UCSD-AML1 (cell line): ENCODE results near the gene CYP3A4.
"Not testable (repeated sequence)": the region's sequence is repeated elsewhere in the genome, so short reads cannot be mapped to it uniquely, and the experiment has no call there.

ENCODE experiments used
- DNase-seq: peaks from one replicate; lab custom pipeline; 2025; ENCODE audit not compliant: unreplicated experiment; lab: John Stamatoyannopoulos, UW

CYP3A4 gene

GRCh38 chr7:99784007-99784406 is at the start of gene CYP3A4:
Gene CYP3A4, minus strand, starts transcription at chr7:99784184. Its CDS starts 103 bp downstream, at chr7:99784081.
- DNase-seq = no peak

- DNase-seq = no peak
Measured at GRCh38 chr7:99833289-99833877, 49.4 kb upstream of the CYP3A4 start.

GRCh38 chr7:99831595-99831994 is 47.6 kb upstream of the CYP3A4 start:
- no peak for DNase-seq

- no peak for DNase-seq
Measured at GRCh38 chr7:99829524-99830160, 45.7 kb upstream of the CYP3A4 start.

GRCh38 chr7:99828811-99829210 is 44.8 kb upstream of the CYP3A4 start:
- DNase-seq = no peak

- DNase-seq = no peak
Measured at GRCh38 chr7:99827040-99827778, 43.2 kb upstream of the CYP3A4 start.

- no peak for DNase-seq
Measured at GRCh38 chr7:99825873-99826272, 41.9 kb upstream of the CYP3A4 start.

GRCh38 chr7:99825452-99825851 is 41.5 kb upstream of the CYP3A4 start:
- no peak for DNase-seq

GRCh38 chr7:99824091-99824490 is 40.1 kb upstream of the CYP3A4 start:
- no peak for DNase-seq

GRCh38 chr7:99822731-99823718 is 39.0 kb upstream of the CYP3A4 start:
- no peak for DNase-seq

- DNase-seq = no peak
Measured at GRCh38 chr7:99820408-99821027, 36.5 kb upstream of the CYP3A4 start.

GRCh38 chr7:99808766-99809165 is 24.8 kb upstream of the CYP3A4 start:
- DNase-seq = no peak

- no peak for DNase-seq
Measured at GRCh38 chr7:99806839-99807478, 23.0 kb upstream of the CYP3A4 start.

- no peak for DNase-seq
Measured at GRCh38 chr7:99805641-99806040, 21.7 kb upstream of the CYP3A4 start.

GRCh38 chr7:99803118-99803517 is 19.1 kb upstream of the CYP3A4 start:
- not testable (repeated sequence) for DNase-seq

- not testable (repeated sequence) for DNase-seq
Measured at GRCh38 chr7:99801407-99801806, 17.4 kb upstream of the CYP3A4 start.

GRCh38 chr7:99798972-99799371 is 15.0 kb upstream of the CYP3A4 start:
- no peak for DNase-seq

GRCh38 chr7:99795864-99796263 is 11.9 kb upstream of the CYP3A4 start:
- not testable (repeated sequence) for DNase-seq

GRCh38 chr7:99794585-99795502 is 10.9 kb upstream of the CYP3A4 start:
- DNase-seq = no peak
